Natural killer cell (primary cell): Measurements from ENCODE around the gene SPATA2. TPM values are rescaled to one million over a fixed set of nuclear protein-coding genes. Genes with fewer than 3 reads are reported as not detected.
"Not testable (repeated sequence)": the region's sequence is repeated elsewhere in the genome, so short reads cannot be mapped to it uniquely, and the experiment has no call there.

ENCODE experiments used
- ATAC-seq, 3 donors: fragments of 150-1000 bp in 2 of 3; fragments of 200-7000 bp in 1 of 3; cut with Tn5 transposase; 1 replicate in 1 of 3; 2 replicates in 2 of 3; pipeline ENCODE4 v1.10.0; 2021; ENCODE audit warnings: mild to moderate bottlenecking in 2 of 3, moderate library complexity in 2 of 3
- DNase-seq, 2 donors: peaks; one replicate each; pipeline versions ENCODE4 v3.0.0 to v3.0.0-alpha.2; 2013 to 2021; ENCODE audit warnings: mixed read lengths in 1 of 2
- H3K27ac ChIP-seq: one replicate; pipeline ENCODE4 v1.5.1; 2013; ENCODE audit warnings: mild to moderate bottlenecking, low read length
- H3K27me3 ChIP-seq: one replicate; pipeline ENCODE4 v1.6.1; 2013; ENCODE audit warnings: low read length; ENCODE audit not compliant: control insufficient read depth, insufficient read depth
- H3K36me3 ChIP-seq: one replicate; pipeline ENCODE4 v1.6.1; 2013; ENCODE audit warnings: low read length; ENCODE audit not compliant: control insufficient read depth, insufficient read depth
- H3K4me1 ChIP-seq: one replicate; pipeline ENCODE4 v1.6.1; 2013; ENCODE audit warnings: low read length; ENCODE audit not compliant: control insufficient read depth, insufficient read depth
- H3K4me3 ChIP-seq: one replicate; pipeline ENCODE4 v1.5.1; 2013; ENCODE audit warnings: low read length
- H3K9me3 ChIP-seq: one replicate; pipeline ENCODE4 v1.6.1; 2013; ENCODE audit warnings: low read length; ENCODE audit not compliant: control insufficient read depth, insufficient read depth
- H3K27ac Mint-ChIP-seq, 2 donors: one replicate each; pipeline ENCODE4 v1.8.0; 2022; ENCODE audit warnings: mild to moderate bottlenecking in 2 of 2, mixed read lengths in 2 of 2, moderate library complexity in 1 of 2
- H3K27me3 Mint-ChIP-seq, 2 donors: one replicate each; pipeline ENCODE4 v1.8.0; 2022; ENCODE audit warnings: low read depth in 2 of 2, mixed read lengths in 2 of 2
- H3K36me3 Mint-ChIP-seq: one replicate; pipeline ENCODE4 v1.8.0; 2022; ENCODE audit warnings: mixed read lengths
- H3K4me1 Mint-ChIP-seq, 2 donors: one replicate each; pipeline ENCODE4 v1.8.0; 2022; ENCODE audit warnings: mixed read lengths in 2 of 2
- H3K4me3 Mint-ChIP-seq: one replicate; pipeline ENCODE4 v1.8.0; 2022; ENCODE audit warnings: mild to moderate bottlenecking, moderate library complexity, mixed read lengths
- H3K9me3 Mint-ChIP-seq, 2 donors: one replicate each; pipeline ENCODE4 v1.8.0; 2022; ENCODE audit warnings: mixed read lengths in 2 of 2
- WGBS: methylation state at CpG from one replicate; pipeline ENCODE4 v1.1.7; 2013; ENCODE audit warnings: missing lambda C conversion rate; ENCODE audit not compliant: insufficient coverage; 5-methylcytosine and 5-hydroxymethylcytosine counted together
- intact Hi-C: fragments of 100-400 bp; cut with micrococcal nuclease; formaldehyde crosslinking; loops from one replicate; pipeline ENCODE4 v1.14.2; 2022
- total RNA-seq, 4 donors: library from RNA; stranded (reverse); fragments of 120-200 nt in 1 of 4; gene quantifications; one replicate each; pipeline versions ENCODE4 v1.2.3 to v1.2.4, GENCODE V29; 2013 to 2022
- TF ChIP-seq, protein P1 (sequence below): fragments of 200-600 bp; IDR thresholded peaks from one replicate; pipeline ENCODE4 v1.8.0; 2022; ENCODE audit warnings: antibody characterized with exemption

Gene SPATA2, protein sequence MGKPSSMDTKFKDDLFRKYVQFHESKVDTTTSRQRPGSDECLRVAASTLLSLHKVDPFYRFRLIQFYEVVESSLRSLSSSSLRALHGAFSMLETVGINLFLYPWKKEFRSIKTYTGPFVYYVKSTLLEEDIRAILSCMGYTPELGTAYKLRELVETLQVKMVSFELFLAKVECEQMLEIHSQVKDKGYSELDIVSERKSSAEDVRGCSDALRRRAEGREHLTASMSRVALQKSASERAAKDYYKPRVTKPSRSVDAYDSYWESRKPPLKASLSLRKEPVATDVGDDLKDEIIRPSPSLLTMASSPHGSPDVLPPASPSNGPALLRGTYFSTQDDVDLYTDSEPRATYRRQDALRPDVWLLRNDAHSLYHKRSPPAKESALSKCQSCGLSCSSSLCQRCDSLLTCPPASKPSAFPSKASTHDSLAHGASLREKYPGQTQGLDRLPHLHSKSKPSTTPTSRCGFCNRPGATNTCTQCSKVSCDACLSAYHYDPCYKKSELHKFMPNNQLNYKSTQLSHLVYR
- total RNA-seq: 10 to 100 TPM; 16.4 to 25.8 (median 25.1) TPM
- total RNA-seq (2013): 3.5 TPM

GRCh38 chr20:49915380-49916145 lies at the start of gene SPATA2:
Gene SPATA2, minus strand, starts transcription at chr20:49915529. Its CDS starts 7,039 bp downstream, at chr20:49908490.
- peak; percentile 69 to 86 (median 77) for ATAC-seq
- Histone ChIP-seq H3K27ac (peak within 1 kb of the TSS; percentile 96), H3K36me3 (no peaks in the 10 kb centered on the region), H3K4me3 (peak within 1 kb of the TSS; percentile 82), H3K4me1 (peaks cover 26% of the 10 kb centered on the region), H3K9me3 (no peaks in the 10 kb centered on the region), H3K27me3 (no peaks in the 10 kb centered on the region)
- no peaks in the 10 kb centered on the region for H3K36me3 Mint-ChIP-seq
- peaks cover 41 to 46% of the 10 kb centered on the region in 2 donors for H3K4me1 Mint-ChIP-seq
- DNase-seq: peak; percentile 95 to 98
- peak within 1 kb of the TSS; percentile 98 for H3K4me3 Mint-ChIP-seq
- H3K9me3 Mint-ChIP-seq: no peaks in the 10 kb centered on the region
- intact Hi-C loops: loop anchor here (1.0 kb wide), 1 partner anchor 21 kb away; the partner anchor contains the start of gene RNF114
- under 1% methylated on average over 69 of the region's 69 CpGs for WGBS
- TF ChIP-seq, protein P1, sequence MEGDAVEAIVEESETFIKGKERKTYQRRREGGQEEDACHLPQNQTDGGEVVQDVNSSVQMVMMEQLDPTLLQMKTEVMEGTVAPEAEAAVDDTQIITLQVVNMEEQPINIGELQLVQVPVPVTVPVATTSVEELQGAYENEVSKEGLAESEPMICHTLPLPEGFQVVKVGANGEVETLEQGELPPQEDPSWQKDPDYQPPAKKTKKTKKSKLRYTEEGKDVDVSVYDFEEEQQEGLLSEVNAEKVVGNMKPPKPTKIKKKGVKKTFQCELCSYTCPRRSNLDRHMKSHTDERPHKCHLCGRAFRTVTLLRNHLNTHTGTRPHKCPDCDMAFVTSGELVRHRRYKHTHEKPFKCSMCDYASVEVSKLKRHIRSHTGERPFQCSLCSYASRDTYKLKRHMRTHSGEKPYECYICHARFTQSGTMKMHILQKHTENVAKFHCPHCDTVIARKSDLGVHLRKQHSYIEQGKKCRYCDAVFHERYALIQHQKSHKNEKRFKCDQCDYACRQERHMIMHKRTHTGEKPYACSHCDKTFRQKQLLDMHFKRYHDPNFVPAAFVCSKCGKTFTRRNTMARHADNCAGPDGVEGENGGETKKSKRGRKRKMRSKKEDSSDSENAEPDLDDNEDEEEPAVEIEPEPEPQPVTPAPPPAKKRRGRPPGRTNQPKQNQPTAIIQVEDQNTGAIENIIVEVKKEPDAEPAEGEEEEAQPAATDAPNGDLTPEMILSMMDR: no peak
- H3K27me3 Mint-ChIP-seq: no peaks in the 10 kb centered on the region
- H3K27ac Mint-ChIP-seq: peak within 1 kb of the TSS; percentile 100

- intact Hi-C loops: no loop called here
- H3K9me3 Mint-ChIP-seq: no peaks in the 10 kb centered on the region
- WGBS: 100% methylated on average over 3 of the region's 4 CpGs
- Histone ChIP-seq H3K4me3 (no peak overlapping the region), H3K36me3 (peaks cover 3% of the 10 kb centered on the region), H3K27ac (no peak overlapping the region), H3K27me3 (no peaks in the 10 kb centered on the region), H3K4me1 (no peaks in the 10 kb centered on the region), H3K9me3 (no peaks in the 10 kb centered on the region)
- H3K27me3 Mint-ChIP-seq: no peaks in the 10 kb centered on the region
- TF ChIP-seq, protein P1: no peak
- H3K4me1 Mint-ChIP-seq: no peaks in the 10 kb centered on the region
- no peak overlapping the region for H3K27ac Mint-ChIP-seq
- H3K36me3 Mint-ChIP-seq: no peaks in the 10 kb centered on the region
- ATAC-seq (no peak), DNase-seq (no peak)
- no peak overlapping the region for H3K4me3 Mint-ChIP-seq
Observed at GRCh38 chr20:49961413-49961812, 46.1 kb upstream of the SPATA2 start.

- H3K27ac Mint-ChIP-seq: peak overlapping the region in 1 of 2 donors; percentile 22
Observed at GRCh38 chr20:49957089-49957938, 42.0 kb upstream of the SPATA2 start.

More at GRCh38 chr20:49957089-49957938, 42.0 kb upstream of the SPATA2 start:
- H3K4me1 Mint-ChIP-seq, H3K4me1 ChIP-seq, ATAC-seq, intact Hi-C loops, H3K4me3 ChIP-seq, H3K4me3 Mint-ChIP-seq, H3K36me3 Mint-ChIP-seq, H3K9me3 ChIP-seq, H3K27ac ChIP-seq, H3K9me3 Mint-ChIP-seq, H3K27me3 Mint-ChIP-seq, DNase-seq, H3K27me3 ChIP-seq: not testable (repeated sequence)
- 82% methylated on average over 12 of the region's 12 CpGs for WGBS
- peaks cover 31% of the 10 kb centered on the region for H3K36me3 ChIP-seq
